Measurements from ENCODE around the gene TCHHL1. TPM values are rescaled to one million over a fixed set of nuclear protein-coding genes. Genes with fewer than 3 reads are reported as not detected.

The TCHHL1 gene
- total and polyA plus RNA-seq, 9 of the 15 experiments (the other 6 are each of a cell fraction or from before 2014, with no cell fraction given): not detected

DNA sequence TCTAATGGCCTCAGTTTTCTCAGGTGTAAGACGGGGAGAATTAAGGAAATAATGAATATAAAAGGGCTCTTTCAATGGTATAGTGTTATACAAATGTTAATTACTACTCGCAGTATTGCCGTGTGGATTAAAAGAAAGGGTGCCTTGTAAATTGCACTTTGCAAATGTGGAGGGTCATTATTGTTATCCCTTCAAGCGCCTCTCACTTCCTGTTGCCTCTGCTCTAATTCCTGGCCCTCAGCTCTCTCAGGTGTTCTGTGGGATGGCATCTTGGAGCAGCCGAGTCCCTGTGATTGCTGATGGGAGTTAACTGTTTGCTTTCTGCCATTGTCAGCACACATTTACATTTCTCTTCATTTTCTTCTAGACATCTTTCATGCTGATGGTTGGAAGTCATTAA, 45.0 kb downstream of the TCHHL1 start:
- POLR2A ChIA-PET: no interaction called here
- TF ChIP-seq ZBTB1 (CRISPR knock-in tag; IDR thresholded peaks at IDR 0.05; ENCODE audit: borderline replicate concordance, low read depth) (no peak), CHAMP1 (IDR thresholded peaks at IDR 0.05) (no peak), ZNF124 (CRISPR knock-in tag; IDR thresholded peaks at IDR 0.05) (no peak), CBX3 (IDR thresholded peaks at IDR 0.05; ENCODE audit: borderline replicate concordance in 1 of 2, low read length in 2 of 2) (no peak), ELF1 (tag; IDR thresholded peaks at IDR 0.05) (no peak), CAMTA2 (CRISPR knock-in tag; conservative IDR thresholded peaks at IDR 0.05) (no peak), NR3C1 (CRISPR knock-in tag; IDR thresholded peaks at IDR 0.05) (no peak), ZNF121 (CRISPR knock-in tag; conservative IDR thresholded peaks at IDR 0.05) (no peak), CBX5 (IDR thresholded peaks at IDR 0.05; ENCODE audit: borderline replicate concordance, low read depth) (no peak), NEUROD1 (IDR thresholded peaks at IDR 0.05; ENCODE audit: borderline replicate concordance, low read depth, low read length, partially characterized antibody) (no peak), MEF2A (IDR thresholded peaks at IDR 0.05; ENCODE audit: control insufficient read depth, low read depth, low read length) (no peak), KDM4B (IDR thresholded peaks at IDR 0.05; ENCODE audit: borderline replicate concordance in 2 of 2, low read depth in 1 of 2) (no peak), L3MBTL2 (IDR thresholded peaks at IDR 0.05) (no peak), NBN (IDR thresholded peaks at IDR 0.05; ENCODE audit: low read depth) (no peak)
- TF ChIP-seq, protein P1, sequence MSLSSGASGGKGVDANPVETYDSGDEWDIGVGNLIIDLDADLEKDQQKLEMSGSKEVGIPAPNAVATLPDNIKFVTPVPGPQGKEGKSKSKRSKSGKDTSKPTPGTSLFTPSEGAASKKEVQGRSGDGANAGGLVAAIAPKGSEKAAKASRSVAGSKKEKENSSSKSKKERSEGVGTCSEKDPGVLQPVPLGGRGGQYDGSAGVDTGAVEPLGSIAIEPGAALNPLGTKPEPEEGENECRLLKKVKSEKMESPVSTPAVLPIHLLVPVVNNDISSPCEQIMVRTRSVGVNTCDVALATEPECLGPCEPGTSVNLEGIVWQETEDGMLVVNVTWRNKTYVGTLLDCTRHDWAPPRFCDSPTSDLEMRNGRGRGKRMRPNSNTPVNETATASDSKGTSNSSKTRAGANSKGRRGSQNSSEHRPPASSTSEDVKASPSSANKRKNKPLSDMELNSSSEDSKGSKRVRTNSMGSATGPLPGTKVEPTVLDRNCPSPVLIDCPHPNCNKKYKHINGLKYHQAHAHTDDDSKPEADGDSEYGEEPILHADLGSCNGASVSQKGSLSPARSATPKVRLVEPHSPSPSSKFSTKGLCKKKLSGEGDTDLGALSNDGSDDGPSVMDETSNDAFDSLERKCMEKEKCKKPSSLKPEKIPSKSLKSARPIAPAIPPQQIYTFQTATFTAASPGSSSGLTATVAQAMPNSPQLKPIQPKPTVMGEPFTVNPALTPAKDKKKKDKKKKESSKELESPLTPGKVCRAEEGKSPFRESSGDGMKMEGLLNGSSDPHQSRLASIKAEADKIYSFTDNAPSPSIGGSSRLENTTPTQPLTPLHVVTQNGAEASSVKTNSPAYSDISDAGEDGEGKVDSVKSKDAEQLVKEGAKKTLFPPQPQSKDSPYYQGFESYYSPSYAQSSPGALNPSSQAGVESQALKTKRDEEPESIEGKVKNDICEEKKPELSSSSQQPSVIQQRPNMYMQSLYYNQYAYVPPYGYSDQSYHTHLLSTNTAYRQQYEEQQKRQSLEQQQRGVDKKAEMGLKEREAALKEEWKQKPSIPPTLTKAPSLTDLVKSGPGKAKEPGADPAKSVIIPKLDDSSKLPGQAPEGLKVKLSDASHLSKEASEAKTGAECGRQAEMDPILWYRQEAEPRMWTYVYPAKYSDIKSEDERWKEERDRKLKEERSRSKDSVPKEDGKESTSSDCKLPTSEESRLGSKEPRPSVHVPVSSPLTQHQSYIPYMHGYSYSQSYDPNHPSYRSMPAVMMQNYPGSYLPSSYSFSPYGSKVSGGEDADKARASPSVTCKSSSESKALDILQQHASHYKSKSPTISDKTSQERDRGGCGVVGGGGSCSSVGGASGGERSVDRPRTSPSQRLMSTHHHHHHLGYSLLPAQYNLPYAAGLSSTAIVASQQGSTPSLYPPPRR (CRISPR knock-in tag; IDR thresholded peaks at IDR 0.05; ENCODE audit: borderline replicate concordance): no peak
- TF ChIP-seq, protein P2, sequence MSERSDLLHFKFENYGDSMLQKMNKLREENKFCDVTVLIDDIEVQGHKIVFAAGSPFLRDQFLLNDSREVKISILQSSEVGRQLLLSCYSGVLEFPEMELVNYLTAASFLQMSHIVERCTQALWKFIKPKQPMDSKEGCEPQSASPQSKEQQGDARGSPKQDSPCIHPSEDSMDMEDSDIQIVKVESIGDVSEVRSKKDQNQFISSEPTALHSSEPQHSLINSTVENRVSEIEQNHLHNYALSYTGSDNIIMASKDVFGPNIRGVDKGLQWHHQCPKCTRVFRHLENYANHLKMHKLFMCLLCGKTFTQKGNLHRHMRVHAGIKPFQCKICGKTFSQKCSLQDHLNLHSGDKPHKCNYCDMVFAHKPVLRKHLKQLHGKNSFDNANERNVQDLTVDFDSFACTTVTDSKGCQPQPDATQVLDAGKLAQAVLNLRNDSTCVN (CRISPR knock-in tag; IDR thresholded peaks at IDR 0.05): no peak

More for the DNA sequence above, 45.0 kb downstream of the TCHHL1 start:
- H3K4me2 ChIP-seq (ENCODE audit: insufficient read depth, low read length): no peak overlapping the region
- ATAC-seq (no peak), DNase-seq (ENCODE audit: extremely low read depth in 1 of 4, low spot score in 3 of 4) (no peak), FAIRE-seq (no peak)
- H2AFZ ChIP-seq (ENCODE audit: low read depth, low read length): no peak overlapping the region
- CTCF ChIA-PET (ENCODE audit: low intra/inter-chr PET ratio): no interaction called here
- intact Hi-C loops (cut with micrococcal nuclease): no loop called here
- no peaks in the 10 kb centered on the region for H3K79me2 ChIP-seq (ENCODE audit: control insufficient read depth, insufficient read depth, low read length)
- no peaks in the 10 kb centered on the region for H3K27me3 ChIP-seq (ENCODE audit: control insufficient read depth in 2 of 2, insufficient read depth in 2 of 2, low read length in 2 of 2)
- WGBS (ENCODE audit: insufficient coverage, low coverage, missing lambda C conversion rate): 63% methylated on average over 5 of the region's 5 CpGs
- no peaks in the 10 kb centered on the region for H3K36me3 ChIP-seq (ENCODE audit: control insufficient read depth, insufficient read depth, low read length)
- no peaks in the 10 kb centered on the region for H4K20me1 ChIP-seq (replicated peaks; ENCODE audit: control insufficient read depth, insufficient read depth, low read length)
- no peak overlapping the region for H3K4me3 ChIP-seq
- H3K4me1 ChIP-seq (replicated peaks in 1 of 2; ENCODE audit: control insufficient read depth in 2 of 2, insufficient read depth in 2 of 2, low read length in 2 of 2): peaks cover 18 to 20% of the 10 kb centered on the region in 2 experiments; a peak in 4 of 5 replicates
- no TSS peak for BruUV-seq (replicated peaks)
- no peak overlapping the region for H3K9ac ChIP-seq (ENCODE audit: insufficient read depth in 1 of 2, low read depth in 2 of 2, low read length in 2 of 2)
- H3K9me1 ChIP-seq (ENCODE audit: control insufficient read depth, insufficient read depth, low read length): no peaks in the 10 kb centered on the region
- H3K9me3 ChIP-seq (replicated peaks; ENCODE audit: control insufficient read depth, insufficient read depth, low read depth, low read length): no peaks in the 10 kb centered on the region
- in situ Hi-C loops (cut with MboI): no loop called here
- no peak overlapping the region for H3K27ac ChIP-seq (ENCODE audit: extremely low read depth, low read depth, low read length)
